CD4-positive, alpha-beta T cell treated with Interferon gamma for 1 hour (primary cell): ENCODE data around the gene MRPL17.

Source experiments
- DNase-seq: peaks from one replicate; pipeline ENCODE4 v3.0.0-alpha.2; 2020

The MRPL17 gene

GRCh38 chr11:6631361-6631890, 51.7 kb downstream of the MRPL17 start:
- no peak for DNase-seq

GRCh38 chr11:6630632-6631291, 52.4 kb downstream of the MRPL17 start:
- DNase-seq = no peak
